ENCODE measurements around the gene JPH3. TPM values are rescaled to one million over a fixed set of nuclear protein-coding genes. Genes with fewer than 3 reads are reported as not detected.

The JPH3 gene
- total and polyA plus RNA-seq, 7 donors = under 0.01 to 1.4 (median 0.73) TPM; not detected in 1

DNA sequence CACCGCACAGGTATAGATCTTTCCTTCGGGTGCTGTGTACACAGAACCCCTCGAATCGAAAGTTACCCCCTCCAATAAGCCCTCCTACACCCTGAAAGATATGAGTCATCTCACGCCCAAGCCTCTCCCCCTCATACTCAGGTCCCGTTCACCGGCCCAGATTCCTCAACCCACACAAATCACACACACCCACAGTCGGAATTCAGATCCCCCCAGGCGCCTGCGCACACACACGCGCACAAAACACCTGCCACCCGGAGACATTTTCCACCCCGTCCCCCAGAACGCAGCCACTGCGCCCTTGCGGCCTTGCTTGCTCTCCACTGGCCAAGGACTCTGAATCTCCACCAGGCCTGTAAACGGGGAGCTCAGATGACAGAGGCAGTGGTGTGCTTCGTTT, 4.9 kb downstream of the JPH3 start:
- Histone ChIP-seq H3K4me3 (no peak overlapping the region), H3K27ac (no peak overlapping the region), H3K4me1 (peaks cover 0 to 10% (median 5%) of the 10 kb centered on the region in 4 donors), H3K9me3 (no peaks in the 10 kb centered on the region), H3K36me3 (no peaks in the 10 kb centered on the region), H3K27me3 (peaks cover 12 to 72% (median 30%) of the 10 kb centered on the region in 3 donors)
- no peak for DNase-seq
- no peak for TF ChIP-seq EP300 (IDR thresholded peaks at IDR 0.05)
- TF ChIP-seq POLR2AphosphoS5 (IDR thresholded peaks at IDR 0.05) = no peak
- TF ChIP-seq, protein P1, sequence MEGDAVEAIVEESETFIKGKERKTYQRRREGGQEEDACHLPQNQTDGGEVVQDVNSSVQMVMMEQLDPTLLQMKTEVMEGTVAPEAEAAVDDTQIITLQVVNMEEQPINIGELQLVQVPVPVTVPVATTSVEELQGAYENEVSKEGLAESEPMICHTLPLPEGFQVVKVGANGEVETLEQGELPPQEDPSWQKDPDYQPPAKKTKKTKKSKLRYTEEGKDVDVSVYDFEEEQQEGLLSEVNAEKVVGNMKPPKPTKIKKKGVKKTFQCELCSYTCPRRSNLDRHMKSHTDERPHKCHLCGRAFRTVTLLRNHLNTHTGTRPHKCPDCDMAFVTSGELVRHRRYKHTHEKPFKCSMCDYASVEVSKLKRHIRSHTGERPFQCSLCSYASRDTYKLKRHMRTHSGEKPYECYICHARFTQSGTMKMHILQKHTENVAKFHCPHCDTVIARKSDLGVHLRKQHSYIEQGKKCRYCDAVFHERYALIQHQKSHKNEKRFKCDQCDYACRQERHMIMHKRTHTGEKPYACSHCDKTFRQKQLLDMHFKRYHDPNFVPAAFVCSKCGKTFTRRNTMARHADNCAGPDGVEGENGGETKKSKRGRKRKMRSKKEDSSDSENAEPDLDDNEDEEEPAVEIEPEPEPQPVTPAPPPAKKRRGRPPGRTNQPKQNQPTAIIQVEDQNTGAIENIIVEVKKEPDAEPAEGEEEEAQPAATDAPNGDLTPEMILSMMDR (IDR thresholded peaks at IDR 0.05) = no peak
- TF ChIP-seq POLR2A (IDR thresholded peaks at IDR 0.05) = no peak
- intact Hi-C loops (cut with DNase I) = no loop called here
- WGBS, 2 donors = 86 to 87% methylated on average over 19 of the region's 19 CpGs

DNA sequence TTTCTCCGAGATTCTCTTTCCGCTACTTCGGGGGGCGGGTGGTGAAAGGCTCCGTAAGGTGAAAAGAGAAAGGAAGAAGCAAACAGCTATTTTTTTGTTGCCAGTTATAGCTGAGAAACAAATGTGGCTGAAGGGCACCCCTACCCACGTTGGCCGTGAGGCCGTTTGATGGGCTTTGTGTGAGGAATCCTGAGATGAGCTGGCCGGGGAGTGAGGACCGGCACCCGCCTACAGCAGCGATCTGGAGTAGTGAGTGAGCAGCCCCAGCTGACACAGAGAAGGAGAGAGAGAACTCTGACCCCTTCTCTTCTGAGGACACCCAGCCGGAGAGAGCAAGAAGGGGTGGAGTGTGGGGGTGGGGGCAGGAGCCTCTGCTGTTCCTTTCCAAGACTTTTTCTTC, 5.6 kb downstream of the JPH3 start:
- no peaks in the 10 kb centered on the region for H3K36me3 ChIP-seq
- intact Hi-C loops (cut with DNase I) = no loop called here
- no peak for DNase-seq
- H3K27me3 ChIP-seq = peaks cover 10 to 69% (median 28%) of the 10 kb centered on the region in 3 donors
- no peaks in the 10 kb centered on the region for H3K9me3 ChIP-seq
- no peak overlapping the region for H3K4me3 ChIP-seq
- WGBS, 2 donors = 83 to 90% methylated on average over 13 of the region's 13 CpGs
- no peak for TF ChIP-seq EP300 (IDR thresholded peaks at IDR 0.05)
- TF ChIP-seq POLR2A (IDR thresholded peaks at IDR 0.05) = no peak
- TF ChIP-seq, protein P1 (IDR thresholded peaks at IDR 0.05) = no peak
- no peak for TF ChIP-seq POLR2AphosphoS5 (IDR thresholded peaks at IDR 0.05)
- no peak overlapping the region for H3K27ac ChIP-seq
- peaks cover 0 to 7% (median 3%) of the 10 kb centered on the region in 4 donors for H3K4me1 ChIP-seq

DNA sequence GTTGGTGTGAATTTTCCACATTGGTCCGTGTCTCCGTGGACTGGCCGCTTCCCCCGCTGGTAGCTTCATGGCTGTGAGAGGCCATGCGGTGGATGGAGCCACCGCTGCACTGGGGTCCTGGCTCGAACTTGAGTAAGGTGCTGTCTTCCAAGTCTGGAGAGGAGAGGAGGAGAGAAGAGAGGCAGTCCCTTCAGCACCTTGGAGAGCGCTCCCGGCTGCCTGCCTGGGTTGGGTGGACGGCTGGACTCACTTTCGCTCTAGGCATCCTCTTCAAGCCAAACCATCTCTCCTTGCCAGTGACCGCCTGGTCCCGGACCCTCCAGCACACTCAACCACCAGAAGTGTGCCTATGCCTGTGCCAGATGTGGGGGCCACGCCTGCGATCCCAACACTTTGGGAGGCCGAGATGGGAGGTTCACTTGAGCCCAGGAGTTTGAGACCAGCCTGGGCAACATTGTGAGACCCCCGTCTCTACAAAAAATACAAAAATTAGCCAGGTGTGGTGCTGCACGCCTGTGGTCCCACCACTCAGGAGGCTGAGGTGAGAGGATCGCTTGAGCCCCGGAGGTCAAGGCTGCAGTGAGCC, 6.2 kb downstream of the JPH3 start:
- no peak for TF ChIP-seq POLR2A (IDR thresholded peaks at IDR 0.05)
- no peak for TF ChIP-seq POLR2AphosphoS5 (IDR thresholded peaks at IDR 0.05)
- TF ChIP-seq, protein P1 (IDR thresholded peaks at IDR 0.05) = no peak
- no peak for TF ChIP-seq EP300 (IDR thresholded peaks at IDR 0.05)
- H3K4me1 ChIP-seq = peaks cover 0 to under 1% (median 0%) of the 10 kb centered on the region in 4 donors
- H3K36me3 ChIP-seq = no peaks in the 10 kb centered on the region
- DNase-seq = no peak
- intact Hi-C loops (cut with DNase I) = no loop called here
- H3K9me3 ChIP-seq = no peaks in the 10 kb centered on the region
- H3K27ac ChIP-seq = no peak overlapping the region
- 46 to 53% methylated on average over 20 of the region's 20 CpGs for WGBS, 2 donors
- no peak overlapping the region for H3K4me3 ChIP-seq
- peaks cover 4 to 63% (median 21%) of the 10 kb centered on the region in 3 donors for H3K27me3 ChIP-seq

DNA sequence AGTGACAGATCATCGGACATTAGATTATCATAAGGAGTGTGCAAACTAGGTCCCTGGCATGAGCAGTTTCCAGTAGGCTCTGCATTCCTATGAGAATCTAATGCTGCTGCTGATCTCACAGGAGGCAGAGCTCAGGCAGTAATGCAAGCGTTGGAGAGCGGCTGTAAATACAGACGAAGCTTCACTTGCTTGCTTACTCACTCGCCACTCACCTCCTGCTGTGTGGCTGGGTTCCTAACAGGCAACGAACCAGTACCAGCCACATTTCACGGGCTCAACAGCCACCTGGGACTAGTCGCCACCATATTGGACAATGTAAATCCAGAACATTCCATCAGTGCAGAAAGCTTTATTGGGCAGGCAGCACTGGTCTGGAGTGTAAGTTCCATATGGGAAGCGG, 7.7 kb downstream of the JPH3 start:
- H3K27me3 ChIP-seq = peaks cover 0 to 48% (median 6%) of the 10 kb centered on the region in 3 donors
- 81 to 85% methylated on average over 9 of the region's 9 CpGs for WGBS, 2 donors
- H3K4me3 ChIP-seq = no peak overlapping the region
- intact Hi-C loops (cut with DNase I) = no loop called here
- H3K4me1 ChIP-seq = no peaks in the 10 kb centered on the region
- H3K9me3 ChIP-seq = no peaks in the 10 kb centered on the region
- no peak overlapping the region for H3K27ac ChIP-seq
- H3K36me3 ChIP-seq = no peaks in the 10 kb centered on the region
- no peak for DNase-seq
- TF ChIP-seq, protein P1 (IDR thresholded peaks at IDR 0.05) = no peak
- TF ChIP-seq POLR2AphosphoS5 (IDR thresholded peaks at IDR 0.05) (no peak), EP300 (IDR thresholded peaks at IDR 0.05) (no peak), POLR2A (IDR thresholded peaks at IDR 0.05) (no peak)

DNA sequence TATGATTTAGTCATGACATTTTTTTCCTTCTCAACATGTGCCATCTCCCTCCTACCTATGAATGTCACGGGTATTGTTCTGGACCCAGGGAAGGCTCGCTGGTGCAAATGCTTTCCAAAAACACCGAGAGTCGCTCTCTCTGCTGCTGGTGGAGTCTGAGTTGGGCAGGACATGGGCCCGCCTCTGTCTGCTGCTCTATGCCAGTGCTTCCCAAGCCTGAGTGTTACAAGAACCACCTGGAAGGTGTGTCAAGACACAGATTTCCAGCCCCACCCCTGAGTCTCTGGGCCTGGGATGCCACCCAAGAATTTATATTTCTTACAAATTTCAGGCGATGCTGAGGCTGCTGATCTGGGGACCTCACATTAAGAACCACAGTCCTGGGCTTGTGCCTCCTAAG, 9.1 kb downstream of the JPH3 start:
- Histone ChIP-seq H3K27ac (no peak overlapping the region), H3K4me1 (no peaks in the 10 kb centered on the region), H3K36me3 (no peaks in the 10 kb centered on the region), H3K4me3 (no peak overlapping the region), H3K9me3 (no peaks in the 10 kb centered on the region), H3K27me3 (peaks cover 0 to 36% (median 0%) of the 10 kb centered on the region in 3 donors)
- TF ChIP-seq POLR2A (IDR thresholded peaks at IDR 0.05) (no peak), POLR2AphosphoS5 (IDR thresholded peaks at IDR 0.05) (no peak), EP300 (IDR thresholded peaks at IDR 0.05) (no peak)
- TF ChIP-seq, protein P1 (IDR thresholded peaks at IDR 0.05) = no peak
- WGBS, 2 donors = 73 to 84% methylated on average over 6 of the region's 6 CpGs
- DNase-seq = no peak
- intact Hi-C loops (cut with DNase I) = no loop called here

Data from sigmoid colon (tissue), 7 donors.